GM12878 (cell line): Measurements from ENCODE around the gene COL26A1. TPM values are rescaled to one million over a fixed set of nuclear protein-coding genes. Genes with fewer than 3 reads are reported as not detected.

Source experiments
- ATAC-seq: fragments of 200-7000 bp; cut with Tn5 transposase; 3 replicates; pipeline ENCODE4 v1.9.1; 2020; ENCODE audit warnings: mild to moderate bottlenecking, moderate library complexity
- BruUV-seq: library from RNA; stranded (reverse); fragments of 400-500 nt; replicated peaks from 2 replicates; lab custom pipeline; 2021; lab: Mats Ljungman, UMichigan
- CTCF ChIA-PET: fragments of 300-600 bp; sonication (Branson Sonifier 250); formaldehyde crosslinking; extraction: SDS; loops from one replicate; lab custom pipeline; 2021; ENCODE audit warnings: inconsistent platforms; lab: Yijun Ruan, JAX
- POLR2A ChIA-PET: fragments of 350-600 bp; formaldehyde crosslinking; extraction: SDS; loops from one replicate; lab custom pipeline; 2021; ENCODE audit warnings: inconsistent platforms; lab: Charles Lee
- RAD21 ChIA-PET: fragments of 300-600 bp; sonication (Branson Sonifier 250); formaldehyde crosslinking; loops from one replicate; lab custom pipeline; 2023; ENCODE audit warnings: antibody characterized with exemption; ENCODE audit not compliant: unreplicated experiment; lab: Charles Lee
- SMC1A ChIA-PET: fragments of 300-600 bp; sonication (Branson Sonifier 250); formaldehyde crosslinking; loops from one replicate; lab custom pipeline; 2023; ENCODE audit not compliant: unreplicated experiment, uncharacterized antibody; lab: Charles Lee
- DNase-seq: peaks from one replicate; pipeline ENCODE4 v3.0.0-alpha.2; 2011; ENCODE audit warnings: low read depth, low spot score
- FAIRE-seq: peaks from 3 replicates; lab custom pipeline; 2011; peaks lifted over from hg19 to GRCh38; lab: Jason Lieb, UNC
- H2AFZ ChIP-seq: 2 replicates; pipeline ENCODE4 v1.6.0; 2011; ENCODE audit warnings: low read depth, low read length, control low read depth; ENCODE audit not compliant: control insufficient read depth
- H3K27ac ChIP-seq: 2 replicates; pipeline ENCODE4 v1.5.1; 2011; ENCODE audit warnings: control low read depth; ENCODE audit not compliant: control insufficient read depth, insufficient read depth
- H3K27me3 ChIP-seq, 2 experiments: replicated peaks in 1 of 2; 2 replicates each; pipeline versions ENCODE4 v1.6.0 to v1.6.1; 2011; ENCODE audit warnings: low read length in 1 of 2; ENCODE audit not compliant: control insufficient read depth in 2 of 2, insufficient read depth in 2 of 2
- H3K36me3 ChIP-seq, 2 experiments: 2 replicates each; pipeline ENCODE4 v1.5.1; 2011; ENCODE audit warnings: low read length in 1 of 2; ENCODE audit not compliant: control insufficient read depth in 2 of 2, insufficient read depth in 2 of 2
- H3K4me1 ChIP-seq: 2 replicates; pipeline ENCODE4 v1.6.1; 2011; ENCODE audit warnings: mild to moderate bottlenecking, low read length, moderate library complexity, mixed read lengths; ENCODE audit not compliant: control insufficient read depth, insufficient read depth
- H3K4me2 ChIP-seq: 2 replicates; pipeline ENCODE4 v1.6.0; 2011; ENCODE audit warnings: control low read depth; ENCODE audit not compliant: control insufficient read depth, insufficient read depth
- H3K4me3 ChIP-seq: fragments of 200-600 bp; sonication (generic); 2 replicates; pipeline ENCODE4 v1.5.1; 2016
- H3K79me2 ChIP-seq: 2 replicates; pipeline ENCODE4 v1.6.0; 2011; ENCODE audit warnings: low read length; ENCODE audit not compliant: control insufficient read depth, insufficient read depth
- H3K9ac ChIP-seq: 2 replicates; pipeline ENCODE4 v1.8.0; 2011; ENCODE audit warnings: low read length, control low read depth, mixed read lengths; ENCODE audit not compliant: control insufficient read depth, insufficient read depth
- H3K9me3 ChIP-seq: replicated peaks from 3 replicates; pipeline ENCODE4 v1.5.1; 2011; ENCODE audit warnings: mild to moderate bottlenecking, low read length; ENCODE audit not compliant: control insufficient read depth, insufficient read depth
- H4K20me1 ChIP-seq: 2 replicates; pipeline ENCODE4 v1.6.0; 2011; ENCODE audit not compliant: control insufficient read depth, insufficient read depth
- ATF3 ChIP-seq: IDR thresholded peaks from 2 replicates; pipeline ENCODE4 v1.6.1; 2011; ENCODE audit warnings: low read depth, mild to moderate bottlenecking, low read length, moderate library complexity, borderline replicate concordance; ENCODE audit errors: extremely low read depth
- BMI1 ChIP-seq: fragments of 450-650 bp; IDR thresholded peaks from 2 replicates; pipeline ENCODE4 v1.6.1; 2016; ENCODE audit warnings: mild to moderate bottlenecking, moderate library complexity, borderline replicate concordance
- HCFC1 ChIP-seq: fragments of 150-350 bp; IDR thresholded peaks from 2 replicates; pipeline ENCODE4 v1.6.1; 2014; ENCODE audit warnings: low read length
- IRF3 ChIP-seq: fragments of 450-650 bp; IDR thresholded peaks from 2 replicates; pipeline ENCODE4 v1.6.1; 2014; ENCODE audit warnings: mild to moderate bottlenecking
- NRF1 ChIP-seq: conservative IDR thresholded peaks from 2 replicates; pipeline ENCODE4 v1.6.1; 2011; ENCODE audit warnings: mild to moderate bottlenecking, low read depth, low read length, improper control_type of control experiment
- POLR2AphosphoS2 ChIP-seq: IDR thresholded peaks from 2 replicates; pipeline ENCODE4 v1.6.1; 2011; ENCODE audit warnings: low read depth, mild to moderate bottlenecking, low read length, improper control_type of control experiment, moderate library complexity
- PRDM15 ChIP-seq: fragments of 450-650 bp; formaldehyde crosslinking; IDR thresholded peaks from 2 replicates; pipeline ENCODE4 v1.4.0; 2020; ENCODE audit warnings: mild to moderate bottlenecking, moderate library complexity
- ZNF687 ChIP-seq: fragments of 450-650 bp; IDR thresholded peaks from 2 replicates; pipeline ENCODE4 v1.6.1; 2017; ENCODE audit warnings: mild to moderate bottlenecking, moderate library complexity
- WGBS: methylation state at CpG from one replicate; pipeline ENCODE4 v1.1.6; 2016; ENCODE audit warnings: low lambda C conversion rate; ENCODE audit not compliant: insufficient replicate concordance, insufficient coverage; ENCODE audit errors: missing lambda C conversion rate; 5-methylcytosine and 5-hydroxymethylcytosine counted together
- in situ Hi-C: fragments of 300-500 bp; cut with MboI; formaldehyde crosslinking; loops from 9 replicates; pipeline ENCODE4 v1.14.3; 2018; ENCODE audit warnings: mixed read lengths
- intact Hi-C: fragments of 100-400 bp; cut with micrococcal nuclease; formaldehyde crosslinking; loops from one replicate; pipeline ENCODE4 v1.14.2; 2022; ENCODE audit not compliant: unreplicated experiment
- polyA plus RNA-seq, 11 experiments: library from polyadenylated mRNA; depleted of rRNA in 4 of 11; unstranded in 6 of 11; stranded (reverse) in 5 of 11; fragments of >200 nt; fragmentation: Nextera tagmentation in 4 of 11; fragmentation: Illumina TruSeq in 1 of 11; extraction: Ambion mirVana in 4 of 11; extraction: Trizol in 1 of 11; gene quantifications; 1 replicate in 1 of 11; 2 replicates in 10 of 11; pipeline versions ENCODE4 v1.2.1 to v1.2.3, GENCODE V29; 2011 to 2016; ENCODE audit warnings: inconsistent platforms in 2 of 11, missing spikeins in 2 of 11, low read depth in 1 of 11
- total RNA-seq, 4 experiments: library from RNA; depleted of rRNA in 3 of 4; stranded (reverse); fragments of >200 nt in 3 of 4; fragmentation: Illumina TruSeq in 1 of 4; extraction: Trizol in 1 of 4; gene quantifications; 2 replicates each; pipeline versions ENCODE4 v1.2.1 to v1.2.3, GENCODE V29; 2013 to 2021

The COL26A1 gene
- total and polyA plus RNA-seq, 10 of the 15 experiments (the other 5 are each of a cell fraction or from before 2014, with no cell fraction given): 0.08 TPM; not detected in 9

- Histone ChIP-seq H3K9me3 (no peaks in the 10 kb centered on the region), H3K36me3 (no peaks in the 10 kb centered on the region), H3K79me2 (no peaks in the 10 kb centered on the region), H3K4me1 (no peaks in the 10 kb centered on the region), H3K9ac (no peak overlapping the region), H3K27me3 (peaks cover 0 to 2% of the 10 kb centered on the region in 2 experiments; a peak in 2 of 4 replicates), H3K4me3 (no peak overlapping the region), H2AFZ (no peak overlapping the region), H3K27ac (no peak overlapping the region), H3K4me2 (no peak overlapping the region), H4K20me1 (no peaks in the 10 kb centered on the region)
- TF ChIP-seq ZNF687: no peak
- TF ChIP-seq ATF3: no peak
- no peak for TF ChIP-seq NRF1
- no peak for TF ChIP-seq IRF3
- no peak for TF ChIP-seq BMI1
- TF ChIP-seq HCFC1: no peak
- TF ChIP-seq POLR2AphosphoS2: no peak
- TF ChIP-seq PRDM15 (CRISPR knock-in tag): no peak
- ChIA-PET SMC1A (no interaction called here), RAD21 (no interaction called here), POLR2A (no interaction called here), CTCF (interaction anchor here (0.9 to 3.9 kb wide), 3 partner anchors 9 to 665 kb away, joined by 3 to 35 read pairs (median 4); no protein-coding TSS in a partner anchor)
- ATAC-seq: no peak
- WGBS: 74% methylated on average over 25 of the region's 26 CpGs
- BruUV-seq: no TSS peak
- intact Hi-C loops (no loop called here), in situ Hi-C loops (loop anchor here (10.0 kb wide), 1 partner anchor 779 kb away; no protein-coding TSS in a partner anchor)
- FAIRE-seq: no peak
- DNase-seq: no peak
Observed at GRCh38 chr7:101605611-101606497, 243.2 kb downstream of the COL26A1 start.
